GM18870 (cell line): ENCODE data around the gene FOXS1.
A peak's percentile ranks its signal among the peaks of the same experiment; 100 is the strongest.

Source experiments
- ATAC-seq: cut with Tn5 transposase; IDR thresholded peaks from one replicate; pipeline ENCODE4 v1.9.1; 2021; ENCODE audit warnings: moderate library complexity; ENCODE audit not compliant: unreplicated experiment

Gene FOXS1

DNA sequence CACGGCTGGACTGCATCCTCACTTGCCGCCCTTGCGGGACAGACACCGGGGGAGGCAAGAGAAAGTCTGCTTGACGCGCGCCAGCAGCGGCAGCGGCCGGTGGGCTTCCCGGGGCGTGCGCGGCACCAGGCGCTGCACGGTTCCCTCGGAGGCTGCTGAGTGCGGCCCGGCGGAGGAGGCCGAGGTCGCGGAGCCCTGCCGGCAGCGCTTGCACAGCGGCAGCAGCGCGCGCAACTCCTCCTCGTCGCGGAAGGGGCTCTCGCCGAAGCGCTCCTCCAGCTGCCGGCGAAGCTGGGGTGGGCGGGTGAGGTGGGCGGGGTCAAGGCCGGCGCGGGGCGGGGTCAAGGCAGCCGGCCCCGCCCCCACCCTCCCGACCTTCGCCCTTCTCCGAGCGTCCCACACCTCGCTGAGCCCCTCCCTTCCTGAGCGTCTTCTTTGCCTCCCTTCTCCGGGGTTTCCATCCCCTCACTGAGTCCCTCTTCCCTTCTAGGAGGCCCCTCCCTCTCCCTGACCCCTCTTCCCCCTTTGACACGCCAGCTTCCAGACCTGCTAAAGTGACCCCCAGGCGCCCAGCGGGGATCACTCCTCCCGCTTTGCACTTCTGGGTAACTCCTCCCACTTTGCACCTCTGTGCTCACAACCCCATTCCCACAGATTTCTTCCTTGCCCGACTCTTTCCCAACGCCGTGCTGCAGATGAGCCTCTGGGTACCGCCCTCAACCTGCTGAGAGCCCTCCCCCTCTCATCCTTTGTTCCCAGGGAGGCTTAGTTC, 16.2 kb upstream of the FOXS1 start:
- no peak for ATAC-seq

DNA sequence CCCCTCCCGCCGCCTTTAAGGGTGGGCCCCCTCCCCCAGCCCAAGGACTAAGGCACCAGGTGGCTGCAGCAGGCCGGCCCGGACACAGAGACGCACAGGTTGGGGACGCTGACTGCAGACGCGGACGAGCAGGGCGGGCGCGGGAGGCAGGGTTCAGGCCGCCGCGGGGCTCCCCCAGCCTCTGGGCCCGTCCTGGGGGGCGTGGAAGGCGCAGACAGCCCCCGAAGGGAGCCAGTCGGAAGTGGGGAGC, 15.7 kb upstream of the FOXS1 start:
- ATAC-seq, result no peak

- no peak for ATAC-seq
These were observed 15.2 kb upstream of the FOXS1 start for GRCh38 chr20:31860390-31861134.

GRCh38 chr20:31859998-31860380, 14.6 kb upstream of the FOXS1 start:
- no peak for ATAC-seq

- ATAC-seq, result no peak
These were observed 14.0 kb upstream of the FOXS1 start for GRCh38 chr20:31859266-31859997.

DNA sequence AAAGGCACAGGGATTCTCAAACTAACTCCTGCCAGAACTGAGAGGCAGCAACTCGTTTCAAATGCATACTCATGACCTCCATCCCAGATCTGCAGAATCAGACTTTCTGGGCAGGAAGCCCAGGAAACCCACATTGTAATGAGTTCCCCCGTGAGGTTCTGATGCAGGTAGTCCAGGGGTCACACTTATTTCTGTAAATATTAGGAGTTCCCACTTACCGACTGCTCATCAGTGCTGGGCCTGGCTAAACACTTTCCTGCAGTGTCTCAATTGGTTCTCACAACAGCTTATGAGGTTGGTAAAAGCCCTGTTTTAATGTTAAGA, 13.3 kb upstream of the FOXS1 start:
- no peak for ATAC-seq

GRCh38 chr20:31857861-31858759, 12.7 kb upstream of the FOXS1 start:
- peak; percentile 65 for ATAC-seq

DNA sequence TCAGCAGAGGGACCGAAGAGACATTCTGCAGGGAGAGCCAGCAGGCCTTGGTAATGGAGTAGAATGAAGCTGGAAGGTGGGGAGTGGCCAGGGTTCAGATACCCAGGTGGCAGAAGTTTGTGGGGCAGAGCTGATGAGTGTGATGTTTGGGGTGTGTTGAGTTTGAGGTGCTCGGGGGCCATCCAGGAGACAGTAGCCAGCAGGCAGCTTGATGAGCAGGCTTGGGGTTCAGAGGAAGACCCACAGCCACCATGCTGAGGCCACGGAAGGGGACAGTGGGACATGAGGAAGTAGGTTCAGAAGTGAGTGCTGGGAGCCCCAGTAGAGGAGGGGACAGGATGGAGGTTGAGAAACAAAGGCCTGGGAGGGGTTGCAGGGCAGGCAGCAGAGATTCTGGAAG, 11.1 kb upstream of the FOXS1 start:
- ATAC-seq, result no peak

DNA sequence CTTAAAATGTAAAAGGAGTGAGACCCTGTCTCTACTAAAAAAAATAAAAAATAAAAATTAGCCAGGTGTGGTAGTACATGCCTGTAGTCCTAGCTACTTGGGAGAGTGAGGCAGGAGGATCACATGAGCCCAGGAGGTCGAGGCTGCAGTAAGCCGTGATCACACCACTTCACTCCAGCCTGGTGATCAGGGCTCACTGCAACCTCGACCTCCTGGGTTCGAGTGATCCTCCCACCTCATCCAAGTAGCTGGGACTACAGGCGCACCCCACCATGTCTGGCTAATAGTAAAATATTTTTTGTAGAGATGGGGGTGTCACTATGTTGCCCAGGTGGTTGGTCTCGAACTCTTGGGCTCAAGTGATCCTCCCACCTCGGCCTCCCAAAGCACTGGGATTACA, 8.1 kb upstream of the FOXS1 start:
- no peak for ATAC-seq

GRCh38 chr20:31851240-31851955, 6.0 kb upstream of the FOXS1 start:
- ATAC-seq, result no peak

GRCh38 chr20:31849306-31849930, 4.0 kb upstream of the FOXS1 start:
- no peak for ATAC-seq

DNA sequence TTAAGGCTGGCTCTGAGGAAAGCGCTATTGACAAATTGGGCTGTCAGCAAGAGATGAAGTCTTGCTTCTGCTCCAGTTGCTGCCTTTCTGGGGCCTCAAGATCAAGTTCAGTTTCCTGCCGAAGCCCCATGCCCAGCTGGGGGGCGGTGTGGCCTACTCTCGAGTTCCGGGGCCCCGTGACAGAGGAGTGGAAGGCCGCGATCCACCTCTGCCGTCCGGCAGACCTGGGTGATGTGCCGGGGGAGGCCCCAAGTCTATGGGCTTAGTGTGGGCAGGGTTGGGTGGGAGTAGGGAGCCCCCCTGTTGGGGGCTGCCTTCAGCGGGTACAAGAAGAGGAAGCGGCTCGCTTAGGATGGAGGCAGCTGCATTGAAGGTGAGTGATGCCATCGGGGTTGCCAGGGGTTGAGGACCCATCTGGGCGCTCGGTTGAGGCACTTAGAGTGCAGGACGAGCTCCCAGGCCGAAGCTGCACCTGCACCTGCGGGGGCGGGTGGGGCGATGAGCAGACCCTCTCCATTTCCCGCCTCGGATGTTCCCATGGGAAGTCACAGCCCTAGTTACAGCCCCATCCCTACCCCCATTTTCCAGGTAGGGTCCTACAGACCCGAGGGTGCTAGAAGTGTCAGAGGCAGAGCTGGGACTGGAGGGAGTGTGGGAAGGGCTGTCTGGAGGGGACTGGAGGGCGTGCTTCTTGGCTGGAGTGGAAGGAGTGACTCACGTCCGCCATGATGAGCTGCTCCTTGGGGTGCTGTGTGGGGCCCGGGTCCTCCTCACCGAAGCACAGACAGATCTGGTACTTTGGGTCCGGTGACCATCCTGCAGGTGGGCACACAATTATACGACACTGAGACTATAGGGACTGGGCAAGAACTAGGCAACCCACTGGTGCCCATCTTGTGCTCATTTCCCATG, 2.9 kb upstream of the FOXS1 start:
- no peak for ATAC-seq

DNA sequence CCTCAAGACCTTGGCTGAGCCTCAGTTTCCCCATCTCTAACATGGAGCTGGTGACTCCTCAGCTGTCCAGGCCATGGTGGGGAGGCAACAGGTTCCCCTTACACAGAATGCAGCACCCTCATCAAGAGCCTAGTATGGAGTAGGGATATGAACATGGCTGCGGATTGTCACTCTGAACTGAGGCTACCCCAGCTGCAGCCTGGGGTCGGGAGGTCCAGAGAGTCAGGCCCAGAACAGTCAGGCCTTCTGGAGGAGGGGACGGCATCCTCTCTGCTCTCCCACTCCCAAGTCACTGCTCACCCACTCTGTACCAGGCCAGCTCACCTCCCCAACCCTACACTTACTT, 1.4 kb upstream of the FOXS1 start:
- ATAC-seq, result no peak

- no peak for ATAC-seq
These were observed 586 bp downstream of the FOXS1 start for GRCh38 chr20:31844737-31845299.

- no peak for ATAC-seq
These were observed 1.5 kb downstream of the FOXS1 start for GRCh38 chr20:31843881-31844280.

DNA sequence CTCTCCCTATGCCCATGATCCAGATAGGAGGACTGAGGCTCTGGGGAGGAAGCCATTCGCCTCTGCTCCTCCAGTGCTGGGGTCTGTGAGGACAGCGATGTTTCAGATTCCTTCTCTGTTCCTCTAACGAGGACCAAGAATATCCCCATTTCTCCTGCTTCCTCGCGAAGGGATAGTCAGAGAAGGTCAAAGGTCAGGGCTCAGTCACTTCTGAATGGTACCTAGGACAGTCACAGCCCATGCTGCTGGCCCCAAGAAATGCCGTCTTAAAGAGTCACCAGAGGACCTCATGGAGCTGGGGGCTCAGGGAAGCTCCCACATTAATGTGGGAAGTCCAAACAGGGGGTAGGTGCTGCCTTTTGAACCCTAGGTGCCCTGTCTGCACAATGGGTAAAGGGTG, 2.1 kb downstream of the FOXS1 start:
- ATAC-seq, result no peak

DNA sequence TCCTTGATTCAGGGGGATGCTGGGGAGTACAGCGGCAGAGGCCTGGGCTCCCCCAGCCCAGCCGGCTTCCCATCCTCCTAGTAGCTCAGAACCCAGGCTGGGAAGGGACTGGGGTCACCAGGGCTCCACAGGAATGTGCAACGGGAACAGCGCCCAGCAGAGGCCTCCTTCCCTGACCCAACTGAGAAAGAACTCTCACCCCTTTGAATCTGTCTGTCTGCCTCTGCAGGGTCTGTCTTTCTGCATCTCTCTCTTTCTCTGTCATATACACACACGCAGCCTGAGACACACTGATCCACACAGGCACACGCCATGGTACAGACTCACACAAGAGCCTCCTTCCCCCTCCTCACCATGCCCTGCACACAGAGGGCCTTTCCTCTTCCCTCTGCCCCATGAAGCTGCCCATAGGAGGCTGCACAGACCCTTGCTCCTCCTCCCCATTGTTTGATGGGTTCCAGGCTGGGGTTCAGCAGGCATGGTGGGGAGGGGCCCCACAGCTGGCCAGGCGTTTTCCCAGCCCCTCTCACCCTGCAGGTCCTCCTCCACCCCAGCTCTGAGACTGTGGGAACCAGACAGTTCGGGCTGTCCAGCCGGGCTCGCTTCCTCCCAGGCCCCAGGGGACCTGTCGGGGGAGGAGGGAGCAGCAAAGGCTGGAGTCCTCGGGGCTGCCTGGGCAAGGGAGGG, 2.8 kb downstream of the FOXS1 start:
- ATAC-seq, result no peak

GRCh38 chr20:31841928-31842327, 3.5 kb downstream of the FOXS1 start:
- no peak for ATAC-seq
